Measurements from ENCODE around the gene GPS1.

DNA sequence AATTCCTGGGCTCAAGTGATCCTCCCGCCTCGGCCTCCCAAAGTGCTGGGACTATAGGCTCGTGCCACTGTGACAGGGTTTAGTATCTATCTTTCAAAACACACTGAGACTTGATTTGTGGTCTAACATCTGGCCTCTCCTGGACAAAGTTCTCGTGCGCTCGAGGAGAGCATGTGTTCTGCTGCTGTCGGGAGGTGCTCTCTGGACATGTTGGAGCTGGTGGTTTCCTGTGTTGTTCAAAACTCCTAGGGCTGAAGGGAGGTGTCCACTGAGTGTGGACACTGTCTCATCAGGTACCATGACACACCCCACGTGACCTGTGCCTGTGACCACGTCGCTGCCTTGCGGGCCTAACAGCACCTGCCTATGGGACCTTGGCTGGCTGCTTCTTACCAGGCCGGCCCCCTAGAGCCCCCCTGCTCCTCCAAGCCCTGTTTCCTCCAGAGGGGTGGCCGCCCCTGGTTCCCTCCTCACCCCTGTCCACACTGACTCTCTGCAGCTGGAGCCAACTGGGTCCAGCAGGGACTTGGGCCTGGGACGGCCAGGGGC, 5.7 kb upstream of the GPS1 start:
- TF ChIP-seq, protein P1, sequence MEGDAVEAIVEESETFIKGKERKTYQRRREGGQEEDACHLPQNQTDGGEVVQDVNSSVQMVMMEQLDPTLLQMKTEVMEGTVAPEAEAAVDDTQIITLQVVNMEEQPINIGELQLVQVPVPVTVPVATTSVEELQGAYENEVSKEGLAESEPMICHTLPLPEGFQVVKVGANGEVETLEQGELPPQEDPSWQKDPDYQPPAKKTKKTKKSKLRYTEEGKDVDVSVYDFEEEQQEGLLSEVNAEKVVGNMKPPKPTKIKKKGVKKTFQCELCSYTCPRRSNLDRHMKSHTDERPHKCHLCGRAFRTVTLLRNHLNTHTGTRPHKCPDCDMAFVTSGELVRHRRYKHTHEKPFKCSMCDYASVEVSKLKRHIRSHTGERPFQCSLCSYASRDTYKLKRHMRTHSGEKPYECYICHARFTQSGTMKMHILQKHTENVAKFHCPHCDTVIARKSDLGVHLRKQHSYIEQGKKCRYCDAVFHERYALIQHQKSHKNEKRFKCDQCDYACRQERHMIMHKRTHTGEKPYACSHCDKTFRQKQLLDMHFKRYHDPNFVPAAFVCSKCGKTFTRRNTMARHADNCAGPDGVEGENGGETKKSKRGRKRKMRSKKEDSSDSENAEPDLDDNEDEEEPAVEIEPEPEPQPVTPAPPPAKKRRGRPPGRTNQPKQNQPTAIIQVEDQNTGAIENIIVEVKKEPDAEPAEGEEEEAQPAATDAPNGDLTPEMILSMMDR (IDR thresholded peaks at IDR 0.05) = no peak
- TF ChIP-seq POLR2A (IDR thresholded peaks at IDR 0.05) = no peak

All from esophagus squamous epithelium (tissue), 4 donors.